HepG2 (cell line): ENCODE data around the gene RBMS2. TPM values are rescaled to one million over a fixed set of nuclear protein-coding genes. Genes with fewer than 3 reads are reported as not detected.

Experiments
- ATAC-seq: fragments of 200-7000 bp; cut with Tn5 transposase; 3 replicates; pipeline ENCODE4 v1.9.1; 2020; ENCODE audit warnings: mild to moderate bottlenecking, moderate library complexity
- BruUV-seq: library from RNA; stranded (reverse); fragments of 400-500 nt; replicated peaks from 2 replicates; lab custom pipeline; 2021; lab: Mats Ljungman, UMichigan
- CTCF ChIA-PET: fragments of 300-600 bp; formaldehyde crosslinking; extraction: SDS; loops from one replicate; lab custom pipeline; 2021; ENCODE audit warnings: low total read pairs, inconsistent platforms, low intra/inter-chr PET ratio; lab: Yijun Ruan, JAX
- POLR2A ChIA-PET: fragments of 350-600 bp; sonication (Branson Sonifier 250); formaldehyde crosslinking; loops from one replicate; lab custom pipeline; 2020; ENCODE audit warnings: antibody characterized with exemption, inconsistent platforms; lab: Yijun Ruan, JAX
- DNase-seq: peaks from one replicate; pipeline ENCODE4 v3.0.0-alpha.2; 2015; ENCODE audit warnings: low spot score
- FAIRE-seq: peaks from 3 replicates; lab custom pipeline; 2011; peaks lifted over from hg19 to GRCh38; lab: Jason Lieb, UNC
- H2AFZ ChIP-seq: one replicate; pipeline ENCODE4 v1.6.1; 2011; ENCODE audit warnings: low read length, inconsistent platforms
- H3K27ac ChIP-seq: fragments of 300-600 bp; 3 replicates; pipeline ENCODE4 v1.8.0; 2011; ENCODE audit warnings: mixed run types, mild to moderate bottlenecking, mixed read lengths, low read length, inconsistent platforms; ENCODE audit not compliant: insufficient read depth; ENCODE audit errors: extremely low read length
- H3K27me3 ChIP-seq, 2 experiments: fragments of 200-600 bp in 1 of 2; 2 replicates in 1 of 2; 3 replicates in 1 of 2; pipeline versions ENCODE4 v1.6.0 to v1.8.0; 2011; ENCODE audit warnings: low read length in 2 of 2, mild to moderate bottlenecking in 2 of 2, moderate library complexity in 2 of 2, inconsistent platforms in 1 of 2; ENCODE audit not compliant: insufficient read depth in 2 of 2, control insufficient read depth in 1 of 2
- H3K36me3 ChIP-seq, 2 experiments: fragments of 200-600 bp in 1 of 2; replicated peaks in 1 of 2; 2 replicates in 1 of 2; 3 replicates in 1 of 2; pipeline versions ENCODE4 v1.5.1 to v1.8.0; 2011; ENCODE audit warnings: low read length in 2 of 2, inconsistent platforms in 1 of 2; ENCODE audit not compliant: insufficient read depth in 2 of 2, control insufficient read depth in 1 of 2
- H3K4me1 ChIP-seq: 2 replicates; pipeline ENCODE4 v1.5.1; 2012; ENCODE audit warnings: low read length, inconsistent platforms; ENCODE audit not compliant: insufficient read depth
- H3K4me2 ChIP-seq: 2 replicates; pipeline ENCODE4 v1.6.0; 2011; ENCODE audit warnings: low read depth, low read length, inconsistent platforms
- H3K4me3 ChIP-seq, 3 experiments: fragments of 200-600 bp in 1 of 3; sonication (generic), shearing (Covaris generic) in 1 of 3; replicated peaks in 1 of 3; 2 replicates each; pipeline ENCODE4 v1.5.1; 2011 to 2016; ENCODE audit warnings: low read length in 3 of 3, inconsistent platforms in 2 of 3, low read depth in 2 of 3, mild to moderate bottlenecking in 2 of 3, control low read depth in 1 of 3, mixed read lengths in 1 of 3; ENCODE audit not compliant: insufficient read depth in 1 of 3
- H3K79me2 ChIP-seq: one replicate; pipeline ENCODE4 v1.6.1; 2011; ENCODE audit warnings: low read length, inconsistent platforms; ENCODE audit not compliant: insufficient read depth
- H3K9ac ChIP-seq: 2 replicates; pipeline ENCODE4 v1.6.0; 2011; ENCODE audit warnings: mild to moderate bottlenecking, low read depth, low read length, inconsistent platforms; ENCODE audit not compliant: insufficient read depth
- H3K9me3 ChIP-seq: 2 replicates; pipeline ENCODE4 v1.5.1; 2012; ENCODE audit warnings: mild to moderate bottlenecking, low read length
- H4K20me1 ChIP-seq: 2 replicates; pipeline ENCODE4 v1.6.0; 2011; ENCODE audit warnings: inconsistent platforms, mild to moderate bottlenecking, low read length, moderate library complexity; ENCODE audit not compliant: insufficient read depth
- FOXO1 ChIP-seq: sonication (generic); formaldehyde crosslinking; IDR thresholded peaks from 2 replicates; pipeline ENCODE4 v1.4.0; 2020; ENCODE audit warnings: missing genetic modification reagents
- GPBP1L1 ChIP-seq: sonication (generic); formaldehyde crosslinking; IDR thresholded peaks from 2 replicates; pipeline ENCODE4 v1.5.0; 2020; ENCODE audit warnings: mild to moderate bottlenecking, missing genetic modification reagents
- HIVEP1 ChIP-seq: sonication (generic); formaldehyde crosslinking; IDR thresholded peaks from 2 replicates; pipeline ENCODE4 v1.4.0; 2020; ENCODE audit warnings: mild to moderate bottlenecking, missing genetic modification reagents
- PAF1 ChIP-seq: IDR thresholded peaks from 2 replicates; pipeline ENCODE4 v1.6.1; 2016; ENCODE audit warnings: missing genetic modification reagents, missing compliant biosample characterization
- PRDM10 ChIP-seq: sonication (generic); formaldehyde crosslinking; IDR thresholded peaks from 2 replicates; pipeline ENCODE4 v1.4.0; 2020; ENCODE audit warnings: low read depth, missing genetic modification reagents
- SOX13 ChIP-seq, 3 experiments: fragments of 450-650 bp in 1 of 3; sonication (generic) in 1 of 3; formaldehyde crosslinking in 1 of 3; IDR thresholded peaks in 2 of 3; conservative IDR thresholded peaks in 1 of 3; 2 replicates each; pipeline versions ENCODE4 v1.5.0 to v1.6.1; 2016 to 2020; ENCODE audit warnings: antibody characterized with exemption in 1 of 3, mild to moderate bottlenecking in 1 of 3, missing compliant biosample characterization in 1 of 3, missing genetic modification reagents in 1 of 3, moderate library complexity in 1 of 3
- YEATS4 ChIP-seq: sonication (generic); formaldehyde crosslinking; IDR thresholded peaks from 2 replicates; pipeline ENCODE4 v1.4.0; 2020; ENCODE audit warnings: missing genetic modification reagents, borderline replicate concordance
- ZBTB43 ChIP-seq: sonication (generic); formaldehyde crosslinking; conservative IDR thresholded peaks from 2 replicates; pipeline ENCODE4 v1.4.0; 2020; ENCODE audit warnings: missing genetic modification reagents
- ZFP36 ChIP-seq: fragments of 150-350 bp; IDR thresholded peaks from 2 replicates; pipeline ENCODE4 v1.6.1; 2018; ENCODE audit warnings: borderline replicate concordance, low read length, low read depth; ENCODE audit not compliant: partially characterized antibody
- ZNF367 ChIP-seq: sonication (generic); formaldehyde crosslinking; IDR thresholded peaks from 2 replicates; pipeline ENCODE4 v1.4.0; 2020; ENCODE audit warnings: missing genetic modification reagents, borderline replicate concordance
- ZNF550 ChIP-seq: sonication (generic); formaldehyde crosslinking; IDR thresholded peaks from 2 replicates; pipeline ENCODE4 v1.4.0; 2020; ENCODE audit warnings: mild to moderate bottlenecking, missing genetic modification reagents, borderline replicate concordance
- ZNF609 ChIP-seq: sonication (generic); formaldehyde crosslinking; IDR thresholded peaks from 2 replicates; pipeline ENCODE4 v1.4.0; 2020; ENCODE audit warnings: mild to moderate bottlenecking, missing genetic modification reagents, borderline replicate concordance
- WGBS: methylation state at CpG from one replicate; pipeline ENCODE4 v1.1.6; 2017; ENCODE audit warnings: low lambda C conversion rate; 5-methylcytosine and 5-hydroxymethylcytosine counted together
- in situ Hi-C: cut with HindIII; loops from 2 replicates; pipeline ENCODE4 v1.10.0; 2017; ENCODE audit warnings: low pct_unique_long_range_greater_than_20kb; ENCODE audit not compliant: extremely low pct_ligation_motif_present
- intact Hi-C: fragments of 100-400 bp; cut with micrococcal nuclease; formaldehyde crosslinking; loops from one replicate; pipeline ENCODE4 v1.10.0; 2022; ENCODE audit not compliant: unreplicated experiment
- polyA plus RNA-seq, 8 experiments: library from polyadenylated mRNA; depleted of rRNA in 3 of 8; stranded (reverse) in 7 of 8; unstranded in 1 of 8; fragments of >200 nt; fragmentation: Illumina TruSeq in 4 of 8; extraction: Trizol in 4 of 8; gene quantifications; 2 replicates each; pipeline versions ENCODE4 v1.2.1 to v1.2.3, GENCODE V29; 2011 to 2016; ENCODE audit warnings: low read depth in 4 of 8, missing spikeins in 1 of 8, mixed read lengths in 1 of 8; ENCODE audit not compliant: insufficient read depth in 1 of 8
- total RNA-seq, 5 experiments: library from RNA; depleted of rRNA; stranded (reverse); fragments of >200 nt; fragmentation: Illumina TruSeq; extraction: Trizol; gene quantifications; 2 replicates each; pipeline ENCODE4 v1.2.3, GENCODE V29; 2016; ENCODE audit warnings: low read depth in 1 of 5

The RBMS2 gene
- total and polyA plus RNA-seq, 2 of the 13 experiments (the other 11 are each of a cell fraction or from before 2014, with no cell fraction given), result 0.53 to 7.4 TPM

- Histone ChIP-seq H3K4me2 (no peak overlapping the region), H3K9me3 (no peaks in the 10 kb centered on the region), H4K20me1 (no peaks in the 10 kb centered on the region), H3K36me3 (peaks cover 2 to 5% of the 10 kb centered on the region in 2 experiments; a peak in 4 of 5 replicates), H3K4me3 (no peak overlapping the region), H3K27ac (peak overlapping the region; percentile 47), H3K27me3 (no peaks in the 10 kb centered on the region), H3K79me2 (no peaks in the 10 kb centered on the region), H3K9ac (no peak overlapping the region), H2AFZ (no peak overlapping the region), H3K4me1 (peaks cover 16% of the 10 kb centered on the region)
- CTCF ChIA-PET, result no interaction called here
- peak; percentile 94 for ATAC-seq
- in situ Hi-C loops (no loop called here), intact Hi-C loops (no loop called here)
- FAIRE-seq, result peak; percentile 39
- DNase-seq, result peak; percentile 69
- no CpG with 5 or more reads among the region's 1 CpG for WGBS
- POLR2A ChIA-PET, result interaction anchor here (0.8 to 1.3 kb wide), 2 partner anchors 11 to 14 kb away, joined by 3 to 6 read pairs; partner anchors contain the start of gene GLS2
- no TSS peak for BruUV-seq
- TF ChIP-seq GPBP1L1, result no peak
- no peak for TF ChIP-seq ZFP36
- peak; percentile 31; the same call in 1 of the 2 replicates for TF ChIP-seq HIVEP1 (CRISPR knock-in tag)
- no peak for TF ChIP-seq SOX13 (IDR thresholded peaks at IDR 0.05)
- TF ChIP-seq SOX13 (CRISPR knock-in tag; conservative IDR thresholded peaks at IDR 0.05 in 1 of 2, IDR thresholded peaks at IDR 0.05 in 1 of 2), result no peak
- TF ChIP-seq ZNF367 (CRISPR knock-in tag), result no peak
- TF ChIP-seq ZNF550 (CRISPR knock-in tag), result no peak
- no peak for TF ChIP-seq ZBTB43 (CRISPR knock-in tag)
- 0 out of 2 replicates have a peak, but pooled peaks have one; percentile 18 for TF ChIP-seq FOXO1 (CRISPR knock-in tag)
- no peak for TF ChIP-seq YEATS4
- TF ChIP-seq ZNF609 (CRISPR knock-in tag), result 0 out of 2 replicates have a peak, but pooled peaks have one; percentile 28
- no peak for TF ChIP-seq PAF1 (CRISPR knock-in tag)
- TF ChIP-seq PRDM10 (CRISPR knock-in tag), result no peak
These were observed 44.6 kb upstream of the RBMS2 start for GRCh38 chr12:56476972-56477432.
